RWPE2 (cell line): Measurements from ENCODE around the gene CHCHD6.

Experiments
- ATAC-seq: fragments of 200-7000 bp; cut with Tn5 transposase; 3 replicates; pipeline ENCODE4 v1.9.1; 2021; ENCODE audit warnings: low read depth
- DNase-seq: peaks from one replicate; pipeline ENCODE4 v3.0.0-alpha.2; 2020; ENCODE audit warnings: low spot score
- H3K27ac ChIP-seq: fragments of 450-650 bp; 2 replicates; pipeline ENCODE4 v1.5.1; 2017; ENCODE audit warnings: mild to moderate bottlenecking; ENCODE audit not compliant: poor library complexity, severe bottlenecking
- H3K27me3 ChIP-seq: fragments of 250-450 bp; sonication (Bioruptor Pico); 2 replicates; pipeline ENCODE4 v1.5.1; 2021; ENCODE audit warnings: mild to moderate bottlenecking, moderate library complexity; ENCODE audit not compliant: insufficient read depth, poor library complexity, severe bottlenecking
- H3K36me3 ChIP-seq: fragments of 250-450 bp; sonication (Bioruptor Pico); 2 replicates; pipeline ENCODE4 v1.5.1; 2020; ENCODE audit warnings: low read depth, mild to moderate bottlenecking, moderate library complexity
- H3K4me1 ChIP-seq: fragments of 250-450 bp; sonication (Bioruptor Pico); 2 replicates; pipeline ENCODE4 v1.5.1; 2021; ENCODE audit warnings: mild to moderate bottlenecking, moderate library complexity; ENCODE audit not compliant: insufficient read depth, poor library complexity, severe bottlenecking
- H3K4me3 ChIP-seq: fragments of 250-450 bp; sonication (Bioruptor Pico); 2 replicates; pipeline ENCODE4 v1.5.1; 2021; ENCODE audit warnings: mild to moderate bottlenecking, moderate library complexity; ENCODE audit not compliant: severe bottlenecking
- H3K9me3 ChIP-seq: fragments of 250-450 bp; sonication (Bioruptor Pico); 2 replicates; pipeline ENCODE4 v1.5.1; 2021; ENCODE audit warnings: mild to moderate bottlenecking, moderate library complexity; ENCODE audit not compliant: severe bottlenecking
- TF ChIP-seq, protein P1 (sequence below): fragments of 450-650 bp; IDR thresholded peaks from one replicate; pipeline ENCODE4 v1.5.1; 2017; ENCODE audit warnings: mild to moderate bottlenecking, moderate library complexity; ENCODE audit not compliant: poor library complexity, severe bottlenecking

CHCHD6 gene

DNA sequence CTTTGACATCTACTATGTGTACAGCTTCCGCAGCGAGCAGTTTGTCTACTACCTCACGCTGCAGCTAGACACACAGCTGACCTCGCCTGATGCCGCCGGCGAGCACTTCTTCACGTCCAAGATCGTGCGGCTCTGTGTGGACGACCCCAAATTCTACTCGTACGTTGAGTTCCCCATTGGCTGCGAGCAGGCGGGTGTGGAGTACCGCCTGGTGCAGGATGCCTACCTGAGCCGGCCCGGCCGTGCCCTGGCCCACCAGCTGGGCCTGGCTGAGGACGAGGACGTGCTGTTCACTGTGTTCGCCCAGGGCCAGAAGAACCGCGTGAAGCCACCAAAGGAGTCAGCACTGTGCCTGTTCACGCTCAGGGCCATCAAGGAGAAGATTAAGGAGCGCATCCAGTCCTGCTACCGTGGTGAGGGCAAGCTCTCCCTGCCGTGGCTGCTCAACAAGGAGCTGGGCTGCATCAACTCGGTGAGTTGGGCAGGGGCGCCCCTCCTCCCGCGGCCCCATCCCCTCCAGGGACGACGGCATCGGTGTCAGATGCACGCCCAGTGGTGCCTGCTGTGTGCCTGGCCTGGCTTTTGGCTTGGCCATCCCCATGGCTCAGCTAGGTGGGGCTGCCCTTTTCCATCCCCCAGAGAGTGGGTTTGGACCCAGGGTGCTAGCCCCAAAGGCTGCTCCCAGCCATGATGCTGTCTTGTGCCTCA is 285.4 kb downstream of the CHCHD6 start:
- ATAC-seq (no peak), DNase-seq (no peak)
- TF ChIP-seq, protein P1, sequence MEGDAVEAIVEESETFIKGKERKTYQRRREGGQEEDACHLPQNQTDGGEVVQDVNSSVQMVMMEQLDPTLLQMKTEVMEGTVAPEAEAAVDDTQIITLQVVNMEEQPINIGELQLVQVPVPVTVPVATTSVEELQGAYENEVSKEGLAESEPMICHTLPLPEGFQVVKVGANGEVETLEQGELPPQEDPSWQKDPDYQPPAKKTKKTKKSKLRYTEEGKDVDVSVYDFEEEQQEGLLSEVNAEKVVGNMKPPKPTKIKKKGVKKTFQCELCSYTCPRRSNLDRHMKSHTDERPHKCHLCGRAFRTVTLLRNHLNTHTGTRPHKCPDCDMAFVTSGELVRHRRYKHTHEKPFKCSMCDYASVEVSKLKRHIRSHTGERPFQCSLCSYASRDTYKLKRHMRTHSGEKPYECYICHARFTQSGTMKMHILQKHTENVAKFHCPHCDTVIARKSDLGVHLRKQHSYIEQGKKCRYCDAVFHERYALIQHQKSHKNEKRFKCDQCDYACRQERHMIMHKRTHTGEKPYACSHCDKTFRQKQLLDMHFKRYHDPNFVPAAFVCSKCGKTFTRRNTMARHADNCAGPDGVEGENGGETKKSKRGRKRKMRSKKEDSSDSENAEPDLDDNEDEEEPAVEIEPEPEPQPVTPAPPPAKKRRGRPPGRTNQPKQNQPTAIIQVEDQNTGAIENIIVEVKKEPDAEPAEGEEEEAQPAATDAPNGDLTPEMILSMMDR, result no peak
- Histone ChIP-seq H3K4me1 (no peaks in the 10 kb centered on the region), H3K9me3 (no peaks in the 10 kb centered on the region), H3K27ac (no peak overlapping the region), H3K27me3 (no peaks in the 10 kb centered on the region), H3K36me3 (peaks cover 50% of the 10 kb centered on the region), H3K4me3 (no peak overlapping the region)

DNA sequence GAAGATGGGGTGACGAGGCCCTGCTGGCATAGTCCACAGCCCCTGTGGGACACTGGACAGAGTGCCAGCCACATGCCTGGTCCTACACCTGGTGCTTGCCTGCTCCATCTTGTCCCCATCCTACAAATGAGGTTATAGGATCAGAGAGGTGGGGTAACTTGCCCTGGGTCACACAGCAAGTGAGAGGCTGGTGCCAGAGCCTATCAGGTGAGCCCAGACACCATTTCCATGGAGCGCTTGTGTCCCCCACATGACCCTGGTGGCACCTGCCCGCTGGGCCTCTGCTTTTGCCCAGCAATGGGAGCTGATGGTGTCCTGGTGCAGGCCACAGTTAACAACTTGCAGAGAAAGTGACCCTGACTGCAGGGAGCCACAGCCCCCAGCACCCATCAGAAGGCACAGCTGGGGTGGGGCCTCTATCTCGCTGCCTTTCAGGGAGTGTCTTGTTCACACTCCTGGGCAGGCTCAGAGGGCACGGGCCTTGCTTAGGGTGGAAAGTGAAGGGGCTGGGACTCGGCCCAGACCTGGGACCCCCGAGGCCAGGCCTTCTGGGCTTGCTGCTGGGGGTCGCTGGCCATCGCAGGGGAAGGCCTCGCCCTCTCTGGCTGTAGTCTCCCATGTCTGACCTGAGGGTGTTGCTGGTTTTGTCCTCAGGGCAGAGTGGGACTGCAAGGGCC is 286.1 kb downstream of the CHCHD6 start:
- Histone ChIP-seq H3K27ac (no peak overlapping the region), H3K36me3 (peaks cover 51% of the 10 kb centered on the region), H3K4me3 (no peak overlapping the region), H3K27me3 (no peaks in the 10 kb centered on the region), H3K4me1 (no peaks in the 10 kb centered on the region), H3K9me3 (no peaks in the 10 kb centered on the region)
- TF ChIP-seq, protein P1, result no peak
- no peak for ATAC-seq
- no peak for DNase-seq

DNA sequence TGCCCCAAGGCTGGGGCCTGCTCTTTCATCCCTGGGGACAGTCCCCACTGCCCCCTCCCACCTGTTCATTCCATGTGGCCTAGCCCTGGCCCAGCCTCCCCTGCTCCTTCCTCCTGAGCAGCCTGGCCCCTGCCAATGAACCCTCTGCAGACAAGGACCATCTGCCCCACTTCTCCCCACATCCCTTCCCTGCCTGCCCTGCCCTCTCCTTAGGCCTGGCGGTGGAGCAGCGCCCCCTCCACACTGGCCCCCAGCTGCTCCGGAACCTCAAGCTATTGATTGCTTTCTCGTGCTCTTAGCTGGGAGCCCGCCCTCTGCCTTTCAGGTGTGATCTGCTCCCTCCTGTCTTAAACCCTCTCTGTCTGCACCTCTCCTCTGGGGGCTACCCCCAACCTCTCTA is 286.9 kb downstream of the CHCHD6 start:
- Histone ChIP-seq H3K9me3 (no peaks in the 10 kb centered on the region), H3K36me3 (peaks cover 57% of the 10 kb centered on the region), H3K4me3 (no peak overlapping the region), H3K27me3 (no peaks in the 10 kb centered on the region), H3K4me1 (no peaks in the 10 kb centered on the region), H3K27ac (no peak overlapping the region)
- DNase-seq, result no peak
- no peak for ATAC-seq
- TF ChIP-seq, protein P1, result no peak

DNA sequence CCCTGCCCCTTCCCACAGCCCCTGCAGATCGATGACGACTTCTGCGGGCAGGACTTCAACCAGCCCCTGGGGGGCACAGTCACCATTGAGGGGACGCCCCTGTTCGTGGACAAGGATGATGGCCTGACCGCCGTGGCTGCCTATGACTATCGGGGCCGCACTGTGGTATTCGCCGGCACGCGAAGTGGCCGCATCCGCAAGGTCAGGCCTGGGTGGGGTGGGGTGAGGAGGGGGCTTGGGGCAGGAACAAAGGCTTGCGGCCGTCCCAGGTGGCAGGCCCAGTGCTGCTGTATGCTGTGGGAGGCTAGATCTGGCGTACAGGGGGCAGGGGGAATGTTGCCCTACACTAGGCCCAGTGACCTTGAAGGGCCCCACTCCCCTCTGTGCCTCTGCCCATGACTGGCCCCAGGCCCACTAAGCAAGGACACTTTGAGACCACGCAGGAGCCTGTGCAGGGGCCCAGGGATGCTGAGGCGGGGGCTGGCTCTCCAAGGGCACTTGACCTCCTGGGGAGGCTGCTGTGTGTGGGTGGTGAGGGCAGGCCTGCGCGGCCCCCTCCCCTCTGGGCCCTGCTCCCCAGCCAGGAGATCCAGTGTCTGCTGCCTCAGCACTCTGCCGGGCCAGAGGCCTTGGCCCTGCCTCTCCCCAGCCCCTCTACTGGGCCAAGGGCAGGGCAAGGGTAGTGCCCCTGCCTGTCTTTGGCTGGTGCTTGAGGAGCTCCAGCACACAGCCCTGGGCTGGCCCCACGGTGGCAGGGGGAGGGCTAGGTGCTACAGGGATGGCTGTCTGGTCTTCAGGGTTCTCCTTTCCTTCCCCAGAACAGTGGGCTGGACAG is 287.5 kb downstream of the CHCHD6 start:
- Histone ChIP-seq H3K36me3 (peaks cover 57% of the 10 kb centered on the region), H3K27ac (no peak overlapping the region), H3K4me1 (no peaks in the 10 kb centered on the region), H3K4me3 (no peak overlapping the region), H3K9me3 (no peaks in the 10 kb centered on the region), H3K27me3 (no peaks in the 10 kb centered on the region)
- TF ChIP-seq, protein P1, result no peak
- DNase-seq (no peak), ATAC-seq (no peak)
